Effector memory CD8-positive, alpha-beta T cell (primary cell): ENCODE measurements around the gene WFDC2.

Source experiments
- ATAC-seq: fragments of 150-1000 bp; cut with Tn5 transposase; replicated peaks from 2 replicates; pipeline ENCODE4 v1.10.0; 2021; ENCODE audit warnings: mild to moderate bottlenecking, moderate library complexity
- DNase-seq, 3 experiments: peaks; one replicate each; pipeline ENCODE4 v3.0.0; 2021
- H3K27ac Mint-ChIP-seq, 2 donors: one replicate each; pipeline ENCODE4 v1.8.0; 2022; ENCODE audit warnings: mild to moderate bottlenecking in 2 of 2, mixed read lengths in 2 of 2, moderate library complexity in 2 of 2
- H3K27me3 Mint-ChIP-seq, 2 donors: one replicate each; pipeline ENCODE4 v1.8.0; 2022; ENCODE audit warnings: mixed read lengths in 2 of 2
- H3K36me3 Mint-ChIP-seq: one replicate; pipeline ENCODE4 v1.8.0; 2022; ENCODE audit warnings: mild to moderate bottlenecking, moderate library complexity, mixed read lengths; ENCODE audit not compliant: insufficient read depth
- H3K4me1 Mint-ChIP-seq, 2 donors: one replicate each; pipeline ENCODE4 v1.8.0; 2022; ENCODE audit warnings: low read depth in 2 of 2, mixed read lengths in 2 of 2
- H3K4me3 Mint-ChIP-seq, 2 donors: one replicate each; pipeline ENCODE4 v1.8.0; 2022; ENCODE audit warnings: mild to moderate bottlenecking in 2 of 2, mixed read lengths in 2 of 2, moderate library complexity in 2 of 2
- H3K9me3 Mint-ChIP-seq, 2 donors: one replicate each; pipeline ENCODE4 v1.8.0; 2022; ENCODE audit warnings: mixed read lengths in 2 of 2

Gene WFDC2

GRCh38 chr20:45489083-45489531 lies 19.6 kb downstream of the WFDC2 start:
- Mint-ChIP-seq H3K4me3 (no peak overlapping the region), H3K27me3 (peaks cover 43 to 68% of the 10 kb centered on the region in 2 donors), H3K36me3 (no peaks in the 10 kb centered on the region), H3K9me3 (no peaks in the 10 kb centered on the region), H3K27ac (no peak overlapping the region), H3K4me1 (no peaks in the 10 kb centered on the region)
- DNase-seq (no peak), ATAC-seq (no peak)

DNA sequence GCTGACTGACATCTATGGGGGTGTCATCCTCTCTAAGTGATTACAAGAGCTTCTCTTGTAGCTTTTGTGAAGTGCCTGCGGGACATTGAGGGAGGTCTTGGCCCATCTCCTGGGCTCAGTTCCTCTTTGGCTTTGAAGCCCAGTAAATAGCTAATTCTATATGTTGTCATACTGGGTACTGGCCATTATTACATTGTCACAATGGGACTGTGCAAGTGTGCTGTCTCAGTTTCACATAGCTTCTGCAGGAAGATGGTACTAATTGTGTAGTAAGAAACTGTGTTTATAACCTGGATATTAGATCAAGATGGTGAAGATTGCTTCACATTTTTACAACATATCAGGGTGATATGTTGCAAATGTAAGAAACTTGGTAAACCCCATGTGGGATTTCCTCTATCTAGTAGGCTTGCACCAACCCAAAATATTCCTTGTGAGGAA lies 26.0 kb downstream of the WFDC2 start:
- Mint-ChIP-seq H3K27ac (no peak overlapping the region), H3K27me3 (peaks cover 35 to 71% of the 10 kb centered on the region in 2 donors), H3K9me3 (no peaks in the 10 kb centered on the region), H3K4me3 (no peak overlapping the region), H3K36me3 (no peaks in the 10 kb centered on the region), H3K4me1 (no peaks in the 10 kb centered on the region)
- ATAC-seq (no peak), DNase-seq (no peak)

GRCh38 chr20:45496166-45496565 lies 26.6 kb downstream of the WFDC2 start:
- H3K4me3 Mint-ChIP-seq = no peak overlapping the region
- H3K4me1 Mint-ChIP-seq = no peaks in the 10 kb centered on the region
- no peaks in the 10 kb centered on the region for H3K9me3 Mint-ChIP-seq
- DNase-seq (no peak), ATAC-seq (no peak)
- H3K27me3 Mint-ChIP-seq = peaks cover 41 to 73% of the 10 kb centered on the region in 2 donors
- H3K27ac Mint-ChIP-seq = no peak overlapping the region
- no peaks in the 10 kb centered on the region for H3K36me3 Mint-ChIP-seq

- no peaks in the 10 kb centered on the region for H3K4me1 Mint-ChIP-seq
- no peaks in the 10 kb centered on the region for H3K9me3 Mint-ChIP-seq
- H3K4me3 Mint-ChIP-seq = no peak overlapping the region
- DNase-seq (no peak), ATAC-seq (no peak)
- H3K27ac Mint-ChIP-seq = no peak overlapping the region
- peaks cover 45 to 66% of the 10 kb centered on the region in 2 donors for H3K27me3 Mint-ChIP-seq
- no peaks in the 10 kb centered on the region for H3K36me3 Mint-ChIP-seq
Observed at GRCh38 chr20:45497971-45498494, 28.5 kb downstream of the WFDC2 start.

DNA sequence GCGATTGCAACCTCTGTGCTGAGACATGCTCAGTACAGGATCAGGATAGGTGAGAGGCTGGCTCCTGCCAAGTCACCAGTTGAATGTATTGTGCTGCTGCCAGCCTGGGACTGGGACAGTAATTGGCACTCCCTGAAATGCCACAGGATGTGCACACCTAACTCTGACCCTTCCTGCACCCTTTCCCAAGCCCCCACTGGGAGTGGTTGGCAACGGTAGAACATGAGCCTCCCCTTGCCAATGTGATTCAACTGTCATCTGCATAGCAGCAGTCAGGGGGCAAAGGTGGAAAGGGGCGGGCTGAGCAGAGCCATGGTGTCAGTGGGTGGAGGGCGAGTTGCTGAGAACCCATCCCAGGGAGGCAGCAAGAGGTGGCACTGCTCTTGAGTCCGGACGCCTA lies 30.5 kb downstream of the WFDC2 start:
- no peaks in the 10 kb centered on the region for H3K4me1 Mint-ChIP-seq
- DNase-seq (no peak), ATAC-seq (no peak)
- H3K36me3 Mint-ChIP-seq = no peaks in the 10 kb centered on the region
- no peaks in the 10 kb centered on the region for H3K9me3 Mint-ChIP-seq
- no peak overlapping the region for H3K27ac Mint-ChIP-seq
- H3K4me3 Mint-ChIP-seq = no peak overlapping the region
- peaks cover 46 to 77% of the 10 kb centered on the region in 2 donors for H3K27me3 Mint-ChIP-seq

GRCh38 chr20:45501600-45501999 lies 32.0 kb downstream of the WFDC2 start:
- no peaks in the 10 kb centered on the region for H3K4me1 Mint-ChIP-seq
- ATAC-seq = no peak
- no peaks in the 10 kb centered on the region for H3K36me3 Mint-ChIP-seq
- no peaks in the 10 kb centered on the region for H3K9me3 Mint-ChIP-seq
- peaks cover 50 to 83% of the 10 kb centered on the region in 2 donors for H3K27me3 Mint-ChIP-seq
- H3K4me3 Mint-ChIP-seq = no peak overlapping the region
- DNase-seq = no peak
- H3K27ac Mint-ChIP-seq = no peak overlapping the region

DNA sequence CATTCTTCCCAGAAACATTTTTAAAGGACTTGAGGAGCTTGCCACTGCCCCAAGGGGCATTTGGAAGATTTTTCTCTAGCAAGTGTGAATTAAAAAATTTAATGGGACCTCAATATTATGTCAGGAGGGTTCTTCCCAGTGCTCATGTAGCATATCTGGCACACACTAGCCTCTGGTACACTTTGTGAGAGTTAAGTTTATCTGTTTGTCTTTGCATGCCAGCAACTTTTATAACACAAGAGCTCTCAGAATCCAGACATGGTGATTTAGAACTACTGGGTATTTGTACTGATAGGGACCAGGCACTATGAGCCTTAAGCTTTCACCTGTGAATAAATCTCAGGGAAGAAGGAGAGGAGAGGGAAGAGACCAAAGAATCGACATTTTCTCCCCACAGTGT lies 33.0 kb downstream of the WFDC2 start:
- Mint-ChIP-seq H3K27me3 (peaks cover 55 to 84% of the 10 kb centered on the region in 2 donors), H3K4me3 (no peak overlapping the region), H3K27ac (no peak overlapping the region), H3K4me1 (no peaks in the 10 kb centered on the region), H3K9me3 (no peaks in the 10 kb centered on the region), H3K36me3 (no peaks in the 10 kb centered on the region)
- ATAC-seq = no peak
- no peak for DNase-seq

GRCh38 chr20:45503403-45503802 lies 33.9 kb downstream of the WFDC2 start:
- peaks cover 60 to 87% of the 10 kb centered on the region in 2 donors for H3K27me3 Mint-ChIP-seq
- no peaks in the 10 kb centered on the region for H3K4me1 Mint-ChIP-seq
- H3K36me3 Mint-ChIP-seq = no peaks in the 10 kb centered on the region
- DNase-seq (no peak), ATAC-seq (no peak)
- H3K4me3 Mint-ChIP-seq = no peak overlapping the region
- H3K27ac Mint-ChIP-seq = no peak overlapping the region
- no peaks in the 10 kb centered on the region for H3K9me3 Mint-ChIP-seq

DNA sequence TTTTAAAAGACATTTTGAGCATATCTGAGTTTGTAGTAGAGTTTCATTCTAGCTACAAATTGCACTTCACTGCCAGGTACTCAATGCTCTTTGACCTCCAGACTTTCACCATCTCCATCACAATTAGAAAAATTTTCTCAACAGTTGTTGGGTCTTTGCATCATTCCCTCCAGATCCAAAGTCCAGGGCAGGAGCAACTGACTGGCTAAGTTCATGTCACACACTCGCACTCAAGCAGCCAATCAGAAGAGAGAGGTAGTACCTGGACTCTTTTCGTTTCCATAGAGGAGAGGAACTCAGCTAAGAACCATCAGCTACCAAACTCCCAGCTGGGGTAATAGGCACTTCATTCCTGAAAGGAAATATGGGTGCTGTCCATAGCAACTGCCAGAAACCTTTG lies 36.8 kb downstream of the WFDC2 start:
- H3K27me3 Mint-ChIP-seq = peaks cover 44 to 87% of the 10 kb centered on the region in 2 donors
- no peaks in the 10 kb centered on the region for H3K4me1 Mint-ChIP-seq
- H3K27ac Mint-ChIP-seq = no peak overlapping the region

GRCh38 chr20:45507011-45507820 lies 37.7 kb downstream of the WFDC2 start:
- Mint-ChIP-seq H3K27me3 (peaks cover 47 to 88% of the 10 kb centered on the region in 2 donors), H3K4me3 (no peak overlapping the region), H3K9me3 (no peaks in the 10 kb centered on the region), H3K27ac (no peak overlapping the region), H3K36me3 (no peaks in the 10 kb centered on the region), H3K4me1 (no peaks in the 10 kb centered on the region)
- DNase-seq (no peak), ATAC-seq (no peak)

More for the DNA sequence above, 36.8 kb downstream of the WFDC2 start:
- no peak for ATAC-seq
- Mint-ChIP-seq H3K4me3 (no peak overlapping the region), H3K36me3 (no peaks in the 10 kb centered on the region), H3K9me3 (no peaks in the 10 kb centered on the region)
- no peak for DNase-seq

DNA sequence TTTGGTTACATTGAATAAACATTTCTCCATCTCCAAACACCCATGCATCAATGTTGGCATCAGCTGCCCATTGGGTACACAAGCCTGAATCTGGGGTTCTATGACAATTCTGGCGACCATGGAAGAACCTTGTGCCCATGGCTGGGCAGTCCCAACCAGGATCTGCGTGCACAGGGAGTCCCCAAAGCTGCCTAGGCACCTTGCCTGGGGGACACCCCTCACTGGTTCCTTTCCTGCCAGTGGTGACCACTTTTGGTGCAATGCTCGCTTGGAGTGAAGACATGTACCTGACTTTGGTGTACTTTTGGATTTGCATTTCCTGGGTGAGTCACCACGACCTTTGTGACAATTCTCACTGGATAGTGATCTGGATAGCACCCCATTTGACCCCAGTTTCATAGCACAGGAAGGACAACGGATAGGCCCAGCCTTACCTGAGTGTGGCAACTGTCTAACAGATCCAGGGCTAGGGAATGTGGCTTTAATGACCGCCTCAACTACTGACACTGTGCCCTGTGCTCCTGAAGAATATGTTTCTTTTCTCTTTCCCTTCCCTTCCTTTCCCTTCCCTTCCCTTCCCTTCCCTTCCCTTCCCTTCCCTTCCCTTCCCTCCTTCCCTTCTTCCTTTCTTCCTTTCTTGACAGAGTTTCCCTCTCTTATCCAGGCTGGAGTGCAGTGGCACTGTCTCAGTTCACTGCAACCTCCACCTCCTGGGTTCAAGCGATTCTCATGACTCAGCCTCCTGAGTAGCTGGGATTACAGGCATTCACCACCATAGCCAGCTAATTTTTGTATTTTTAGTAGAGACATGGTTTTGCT lies 38.7 kb downstream of the WFDC2 start:
- DNase-seq = no peak
- Mint-ChIP-seq H3K27me3 (peaks cover 50 to 91% of the 10 kb centered on the region in 2 donors), H3K4me3 (no peak overlapping the region), H3K36me3 (no peaks in the 10 kb centered on the region), H3K27ac (no peak overlapping the region), H3K9me3 (no peaks in the 10 kb centered on the region), H3K4me1 (no peaks in the 10 kb centered on the region)
- ATAC-seq = no peak

DNA sequence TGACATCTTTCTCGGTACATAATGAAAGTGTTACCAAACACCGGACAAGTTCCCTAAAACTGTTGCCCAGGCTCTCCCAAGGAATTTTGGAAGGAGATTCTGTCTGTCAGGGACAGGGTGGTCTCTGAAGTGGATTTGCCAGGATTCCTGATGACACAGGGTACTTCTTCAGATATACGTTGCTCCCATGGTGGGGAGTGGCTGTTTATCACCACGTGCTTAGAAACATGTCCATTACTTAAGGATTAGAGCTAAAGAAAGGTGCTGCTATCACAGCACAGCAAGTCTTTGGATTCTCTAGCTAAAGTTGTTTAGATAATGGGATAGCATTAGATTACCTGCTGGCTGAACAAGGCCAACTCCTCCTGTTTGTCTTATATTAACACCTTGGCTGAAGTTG lies 39.5 kb downstream of the WFDC2 start:
- DNase-seq (no peak), ATAC-seq (no peak)
- Mint-ChIP-seq H3K9me3 (no peaks in the 10 kb centered on the region), H3K27ac (no peak overlapping the region), H3K27me3 (peaks cover 50 to 83% of the 10 kb centered on the region in 2 donors), H3K4me3 (no peak overlapping the region), H3K4me1 (no peaks in the 10 kb centered on the region), H3K36me3 (no peaks in the 10 kb centered on the region)

DNA sequence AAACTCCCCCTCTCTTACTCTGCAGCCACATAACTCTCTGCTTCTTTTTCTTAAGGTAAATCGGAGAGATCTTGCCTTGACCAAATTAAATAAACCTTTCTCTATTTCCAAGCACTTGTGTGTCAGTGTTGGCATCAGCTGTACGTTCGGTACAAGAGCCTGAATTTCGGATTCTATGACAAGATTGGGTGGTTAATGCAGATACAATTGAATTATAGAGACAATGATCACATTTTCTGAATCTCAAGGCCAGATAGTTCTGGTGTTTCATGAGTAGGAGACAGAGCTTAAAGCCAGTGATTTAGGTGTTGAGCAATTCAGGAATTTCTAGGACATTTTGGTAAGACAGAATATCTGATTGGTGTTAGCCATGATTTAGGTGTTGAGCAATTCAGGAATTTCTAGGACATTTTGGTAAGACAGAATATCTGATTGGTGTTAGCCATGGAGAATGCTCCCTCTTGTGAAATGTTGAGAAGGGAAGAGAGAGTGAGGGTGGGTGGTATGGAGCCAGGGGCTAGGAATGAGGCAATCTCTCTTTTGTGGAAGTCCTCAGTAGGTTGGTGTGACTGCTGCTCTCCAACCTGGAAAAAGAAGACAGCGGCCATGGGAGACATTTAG lies 40.8 kb downstream of the WFDC2 start:
- Mint-ChIP-seq H3K27ac (no peak overlapping the region), H3K36me3 (no peaks in the 10 kb centered on the region), H3K27me3 (peaks cover 52 to 83% of the 10 kb centered on the region in 2 donors)

More for the DNA sequence above, 40.8 kb downstream of the WFDC2 start:
- ATAC-seq (no peak), DNase-seq (no peak)
- Mint-ChIP-seq H3K4me1 (no peaks in the 10 kb centered on the region), H3K4me3 (no peak overlapping the region), H3K9me3 (no peaks in the 10 kb centered on the region)
